Activated CD4-positive, alpha-beta T cell treated with anti-CD3 and anti-CD28 coated beads for 36 hours (primary cell): ENCODE measurements around the gene UBE2C. TPM values are rescaled to one million over a fixed set of nuclear protein-coding genes. Genes with fewer than 3 reads are reported as not detected.

ENCODE experiments used
- ATAC-seq: fragments of 200-7000 bp; cut with Tn5 transposase; one replicate; pipeline ENCODE4 v1.10.0; 2021; ENCODE audit warnings: mild to moderate bottlenecking, moderate library complexity
- CTCF ChIA-PET: fragments of 350-600 bp; sonication (Branson Sonifier 250); formaldehyde crosslinking; loops from one replicate; lab custom pipeline; 2021; ENCODE audit warnings: antibody characterized with exemption; lab: Charles Lee
- POLR2A ChIA-PET: fragments of 350-600 bp; sonication (Branson Sonifier 250); formaldehyde crosslinking; loops from one replicate; lab custom pipeline; 2021; ENCODE audit warnings: antibody characterized with exemption, inconsistent platforms; lab: Charles Lee
- DNase-seq: peaks from one replicate; pipeline ENCODE4 v3.0.0-alpha.2; 2020
- H3K27ac Mint-ChIP-seq: one replicate; pipeline ENCODE4 v1.8.0; 2021; ENCODE audit warnings: mixed read lengths
- H3K27me3 Mint-ChIP-seq: one replicate; pipeline ENCODE4 v1.8.0; 2021; ENCODE audit warnings: mixed read lengths
- H3K36me3 Mint-ChIP-seq: one replicate; pipeline ENCODE4 v1.8.0; 2021; ENCODE audit warnings: low read depth, mixed read lengths
- H3K4me1 Mint-ChIP-seq: one replicate; pipeline ENCODE4 v1.8.0; 2021; ENCODE audit warnings: mixed read lengths
- H3K4me3 Mint-ChIP-seq: one replicate; pipeline ENCODE4 v1.8.0; 2021; ENCODE audit warnings: mild to moderate bottlenecking, moderate library complexity, mixed read lengths
- H3K9me3 Mint-ChIP-seq: one replicate; pipeline ENCODE4 v1.8.0; 2021; ENCODE audit warnings: low read depth, mixed read lengths
- intact Hi-C, 2 experiments: fragments of 100-400 bp; cut with DNase I in 1 of 2; cut with micrococcal nuclease in 1 of 2; formaldehyde crosslinking; loops; one replicate each; pipeline versions ENCODE4 v1.14.2 to v1.15.1; 2022 to 2024; cut with DNase I, micrococcal nuclease
- total RNA-seq, 2 experiments: library from RNA; stranded (reverse); gene quantifications; one replicate each; pipeline ENCODE4 v1.2.3, GENCODE V29; 2021

The UBE2C gene
- total RNA-seq, 2 experiments from 2014 or later: 175 to 230 TPM

GRCh38 chr20:45845452-45845851 lies 33.0 kb downstream of the UBE2C start:
- H3K27ac Mint-ChIP-seq: no peak overlapping the region
- CTCF ChIA-PET: interaction anchor here (1.0 kb wide), 1 partner anchor 14 kb away, joined by 3 read pairs; no protein-coding TSS in a partner anchor
- H3K27me3 Mint-ChIP-seq: no peaks in the 10 kb centered on the region
- DNase-seq (no peak), ATAC-seq (no peak)
- peaks cover 11% of the 10 kb centered on the region for H3K36me3 Mint-ChIP-seq
- H3K4me3 Mint-ChIP-seq: no peak overlapping the region
- no peaks in the 10 kb centered on the region for H3K9me3 Mint-ChIP-seq
- intact Hi-C loops: no loop called here
- POLR2A ChIA-PET: no interaction called here
- H3K4me1 Mint-ChIP-seq: no peaks in the 10 kb centered on the region

- Mint-ChIP-seq H3K36me3 (peaks cover 18% of the 10 kb centered on the region), H3K4me3 (no peak overlapping the region), H3K27me3 (no peaks in the 10 kb centered on the region), H3K4me1 (peaks cover under 1% of the 10 kb centered on the region), H3K27ac (no peak overlapping the region), H3K9me3 (no peaks in the 10 kb centered on the region)
- intact Hi-C loops: no loop called here
- CTCF ChIA-PET: no interaction called here
- POLR2A ChIA-PET: interaction anchor here (0.6 kb wide), 1 partner anchor 33 kb away, joined by 3 read pairs; no protein-coding TSS in a partner anchor
- DNase-seq (no peak), ATAC-seq (no peak)
Measured at GRCh38 chr20:45848421-45848820, 36.0 kb downstream of the UBE2C start.

GRCh38 chr20:45848969-45849582 lies 36.6 kb downstream of the UBE2C start:
- Mint-ChIP-seq H3K4me3 (no peak overlapping the region), H3K27me3 (no peaks in the 10 kb centered on the region), H3K36me3 (peaks cover 18% of the 10 kb centered on the region), H3K4me1 (peaks cover 6% of the 10 kb centered on the region), H3K27ac (no peak overlapping the region), H3K9me3 (no peaks in the 10 kb centered on the region)
- intact Hi-C loops: no loop called here
- DNase-seq (no peak), ATAC-seq (no peak)
- ChIA-PET POLR2A (no interaction called here), CTCF (interaction anchor here (0.8 kb wide), 1 partner anchor 393 kb away, joined by 3 read pairs; no protein-coding TSS in a partner anchor)

- ATAC-seq: no peak
- Mint-ChIP-seq H3K27ac (no peak overlapping the region), H3K4me3 (no peak overlapping the region), H3K27me3 (no peaks in the 10 kb centered on the region), H3K9me3 (no peaks in the 10 kb centered on the region), H3K4me1 (peaks cover 12% of the 10 kb centered on the region), H3K36me3 (peaks cover 23% of the 10 kb centered on the region)
- DNase-seq: no peak
- intact Hi-C loops: no loop called here
- ChIA-PET CTCF (interaction anchor here (0.7 to 0.8 kb wide), 3 partner anchors 12 to 394 kb away, joined by 3 read pairs; no protein-coding TSS in a partner anchor), POLR2A (no interaction called here)
Measured at GRCh38 chr20:45850238-45850637, 37.8 kb downstream of the UBE2C start.

- CTCF ChIA-PET: interaction anchor here (1.3 kb wide), 1 partner anchor 38 kb away, joined by 3 read pairs; no protein-coding TSS in a partner anchor
- Mint-ChIP-seq H3K27ac (no peak overlapping the region), H3K4me3 (no peak overlapping the region), H3K36me3 (peaks cover 20% of the 10 kb centered on the region), H3K27me3 (no peaks in the 10 kb centered on the region), H3K9me3 (no peaks in the 10 kb centered on the region), H3K4me1 (peaks cover 16% of the 10 kb centered on the region)
- DNase-seq: no peak
- no peak for ATAC-seq
- POLR2A ChIA-PET: interaction anchor here (0.6 kb wide), 1 partner anchor 34 kb away, joined by 3 read pairs; no protein-coding TSS in a partner anchor
- intact Hi-C loops: no loop called here
Measured at GRCh38 chr20:45850926-45851325, 38.5 kb downstream of the UBE2C start.

GRCh38 chr20:45851501-45851900 lies 39.1 kb downstream of the UBE2C start:
- intact Hi-C loops: no loop called here
- Mint-ChIP-seq H3K27ac (no peak overlapping the region), H3K9me3 (no peaks in the 10 kb centered on the region), H3K36me3 (peaks cover 20% of the 10 kb centered on the region), H3K4me1 (peaks cover 21% of the 10 kb centered on the region), H3K4me3 (no peak overlapping the region), H3K27me3 (no peaks in the 10 kb centered on the region)
- ChIA-PET CTCF (interaction anchor here (1.3 kb wide), 1 partner anchor 37 kb away, joined by 3 read pairs; no protein-coding TSS in a partner anchor), POLR2A (no interaction called here)
- ATAC-seq: no peak
- DNase-seq: no peak

GRCh38 chr20:45852326-45852725 lies 39.9 kb downstream of the UBE2C start:
- intact Hi-C loops: no loop called here
- H3K9me3 Mint-ChIP-seq: no peaks in the 10 kb centered on the region
- H3K4me3 Mint-ChIP-seq: no peak overlapping the region
- POLR2A ChIA-PET: no interaction called here
- ATAC-seq: no peak
- peaks cover 20% of the 10 kb centered on the region for H3K36me3 Mint-ChIP-seq
- DNase-seq: no peak
- CTCF ChIA-PET: interaction anchor here (0.6 to 1.3 kb wide), 5 partner anchors 20 to 118 kb away, joined by 3 to 4 read pairs (median 3); no protein-coding TSS in a partner anchor
- no peaks in the 10 kb centered on the region for H3K27me3 Mint-ChIP-seq
- peaks cover 22% of the 10 kb centered on the region for H3K4me1 Mint-ChIP-seq
- H3K27ac Mint-ChIP-seq: no peak overlapping the region

GRCh38 chr20:45853484-45853883 lies 41.0 kb downstream of the UBE2C start:
- POLR2A ChIA-PET: no interaction called here
- ATAC-seq (no peak), DNase-seq (no peak)
- peaks cover 29% of the 10 kb centered on the region for H3K4me1 Mint-ChIP-seq
- CTCF ChIA-PET: interaction anchor here (0.8 to 1.3 kb wide), 2 partner anchors 29 to 134 kb away, joined by 3 read pairs; no protein-coding TSS in a partner anchor
- intact Hi-C loops: no loop called here
- H3K27me3 Mint-ChIP-seq: no peaks in the 10 kb centered on the region
- no peak overlapping the region for H3K27ac Mint-ChIP-seq
- H3K4me3 Mint-ChIP-seq: no peak overlapping the region
- H3K36me3 Mint-ChIP-seq: peaks cover 15% of the 10 kb centered on the region
- no peaks in the 10 kb centered on the region for H3K9me3 Mint-ChIP-seq

- Mint-ChIP-seq H3K4me1 (peaks cover 38% of the 10 kb centered on the region), H3K27me3 (no peaks in the 10 kb centered on the region), H3K4me3 (peak within 1 kb of the TSS; percentile 93), H3K9me3 (no peaks in the 10 kb centered on the region), H3K36me3 (peaks cover 7% of the 10 kb centered on the region), H3K27ac (peak within 1 kb of the TSS; percentile 99)
- DNase-seq: peak; percentile 95
- intact Hi-C loops: loop anchor here (1.0 to 2.0 kb wide), 9 partner anchors 24 to 232 kb away; partner anchors contain the start of genes CTSA (in 2 of the 2), NEURL2 (in 2 of the 2), ZNF335 (in 2 of the 2) and ZSWIM1 (in 2 of the 2)
- CTCF ChIA-PET: interaction anchor here (0.7 to 1.7 kb wide), 4 partner anchors 25 to 113 kb away, joined by 3 to 6 read pairs (median 4); no protein-coding TSS in a partner anchor
- POLR2A ChIA-PET: interaction anchor here (0.9 to 1.4 kb wide), 7 partner anchors 23 to 114 kb away, joined by 3 to 4 read pairs (median 3); partner anchors contain the start of genes PCIF1, ZNF335 and ZSWIM1
- ATAC-seq: peak; percentile 97
Measured at GRCh38 chr20:45857114-45857881, 44.9 kb downstream of the UBE2C start, which contains the start of the genes ACOT8 and ZSWIM3. TSS of gene ACOT8 (minus strand) at chr20:45857392. CDS start at chr20:45857315, 77 bp downstream. TSS of gene ZSWIM3 (plus strand) at chr20:45857614. CDS start at chr20:45857826, 212 bp downstream.

GRCh38 chr20:45857882-45858216 lies 45.4 kb downstream of the UBE2C start:
- Mint-ChIP-seq H3K36me3 (peaks cover 5% of the 10 kb centered on the region), H3K9me3 (no peaks in the 10 kb centered on the region), H3K4me3 (peak overlapping the region; percentile 93), H3K27me3 (no peaks in the 10 kb centered on the region), H3K27ac (peak overlapping the region; percentile 99), H3K4me1 (peaks cover 38% of the 10 kb centered on the region)
- ATAC-seq: peak; percentile 50
- CTCF ChIA-PET: interaction anchor here (0.9 to 1.9 kb wide), 2 partner anchors 32 to 88 kb away, joined by 3 to 6 read pairs; no protein-coding TSS in a partner anchor
- intact Hi-C loops: loop anchor here (1.0 to 2.0 kb wide), 9 partner anchors 23 to 231 kb away; partner anchors contain the start of genes CTSA (in 2 of the 2), NEURL2 (in 2 of the 2), ZNF335 (in 2 of the 2) and ZSWIM1 (in 2 of the 2)
- POLR2A ChIA-PET: interaction anchor here (0.9 to 1.2 kb wide), 5 partner anchors 23 to 114 kb away, joined by 3 to 4 read pairs (median 3); partner anchors contain the start of genes ZNF335 and ZSWIM1
- DNase-seq: peak; percentile 73

GRCh38 chr20:45859916-45860315 lies 47.5 kb downstream of the UBE2C start:
- Mint-ChIP-seq H3K4me1 (peaks cover 28% of the 10 kb centered on the region), H3K27ac (no peak overlapping the region), H3K36me3 (no peaks in the 10 kb centered on the region), H3K9me3 (no peaks in the 10 kb centered on the region), H3K4me3 (no peak overlapping the region), H3K27me3 (no peaks in the 10 kb centered on the region)
- POLR2A ChIA-PET: no interaction called here
- intact Hi-C loops: no loop called here
- ATAC-seq (no peak), DNase-seq (no peak)
- CTCF ChIA-PET: interaction anchor here (1.9 kb wide), 1 partner anchor 30 kb away, joined by 6 read pairs; no protein-coding TSS in a partner anchor
